Peyer's patch (tissue), 4 donors: ENCODE data around the gene CCNI2.

Source experiments
- CTCF ChIP-seq, 6 experiments: fragments of 450-650 bp in 4 of 6; fragments of 200-600 bp in 2 of 6; sonication (generic) in 1 of 6; IDR thresholded peaks; one replicate each; pipeline ENCODE4 v1.5.1; 2017 to 2019; ENCODE audit warnings: antibody characterized with exemption in 6 of 6, mild to moderate bottlenecking in 3 of 6, moderate library complexity in 1 of 6
- POLR2A ChIP-seq, 2 donors: fragments of 450-650 bp; IDR thresholded peaks; one replicate each; pipeline ENCODE4 v1.5.1; 2017; ENCODE audit warnings: antibody characterized with exemption in 2 of 2, mild to moderate bottlenecking in 2 of 2, moderate library complexity in 2 of 2

- TF ChIP-seq CTCF (IDR thresholded peaks at IDR 0.05) (no peak), POLR2A (IDR thresholded peaks at IDR 0.05) (no peak)
Observed at GRCh38 chr5:132759114-132760048, 12.2 kb downstream of the CCNI2 start.
